OCI-LY1 (cell line): Measurements from ENCODE around the gene H6PD.

Experiments
- H2AFZ ChIP-seq: fragments of 200-600 bp; sonication (generic), shearing (Covaris generic); 2 replicates; pipeline ENCODE4 v1.6.0; 2014; ENCODE audit warnings: antibody characterized with exemption, mild to moderate bottlenecking, low read length
- H3F3A ChIP-seq: fragments of 200-600 bp; sonication (generic), shearing (Covaris generic); 2 replicates; pipeline ENCODE4 v1.6.0; 2014; ENCODE audit warnings: mild to moderate bottlenecking, antibody characterized with exemption, low read length, moderate library complexity; ENCODE audit not compliant: insufficient read depth
- H3K27ac ChIP-seq: fragments of 200-600 bp; sonication (generic); 2 replicates; pipeline ENCODE4 v1.5.1; 2014; ENCODE audit warnings: low read length, mixed run types, mild to moderate bottlenecking, low read depth; ENCODE audit not compliant: poor library complexity, severe bottlenecking
- H3K27me3 ChIP-seq: fragments of 200-600 bp; sonication (generic); 2 replicates; pipeline ENCODE4 v1.6.0; 2014; ENCODE audit warnings: antibody characterized with exemption, mild to moderate bottlenecking, low read length, moderate library complexity; ENCODE audit not compliant: insufficient read depth
- H3K36me3 ChIP-seq: fragments of 200-600 bp; sonication (generic); 2 replicates; pipeline ENCODE4 v1.6.1; 2014; ENCODE audit warnings: mild to moderate bottlenecking, antibody characterized with exemption, low read length, moderate library complexity, mixed read lengths; ENCODE audit not compliant: insufficient read depth
- H3K4me1 ChIP-seq: fragments of 200-600 bp; sonication (generic); 2 replicates; pipeline ENCODE4 v1.5.1; 2014; ENCODE audit warnings: mild to moderate bottlenecking, low read length, moderate library complexity; ENCODE audit not compliant: insufficient read depth, severe bottlenecking
- H3K4me2 ChIP-seq: fragments of 200-600 bp; sonication (generic), shearing (Covaris generic); 2 replicates; pipeline ENCODE4 v1.6.1; 2014; ENCODE audit warnings: low read length
- H3K4me3 ChIP-seq: fragments of 200-600 bp; sonication (generic); 2 replicates; pipeline ENCODE4 v1.5.1; 2014; ENCODE audit warnings: low read length, low read depth, mild to moderate bottlenecking, mixed read lengths; ENCODE audit not compliant: poor library complexity, severe bottlenecking
- H3K79me2 ChIP-seq: fragments of 200-600 bp; shearing (Covaris generic); 2 replicates; pipeline ENCODE4 v1.6.1; 2016; ENCODE audit warnings: mixed run types, low read length, mixed read lengths; ENCODE audit not compliant: insufficient read depth
- H3K9ac ChIP-seq: fragments of 200-600 bp; sonication (generic), shearing (Covaris generic); 2 replicates; pipeline ENCODE4 v1.6.1; 2014; ENCODE audit warnings: mild to moderate bottlenecking, low read length, mixed read lengths
- H3K9me2 ChIP-seq: fragments of 200-600 bp; sonication (generic), shearing (Covaris generic); 2 replicates; pipeline ENCODE4 v1.6.1; 2014; ENCODE audit warnings: low read depth, mild to moderate bottlenecking, low read length, mixed read lengths
- H3K9me3 ChIP-seq: fragments of 200-600 bp; shearing (Covaris generic); 2 replicates; pipeline ENCODE4 v1.6.1; 2014; ENCODE audit warnings: low read length, mixed read lengths
- H4K20me1 ChIP-seq: fragments of 200-600 bp; sonication (generic), shearing (Covaris generic); 2 replicates; pipeline ENCODE4 v1.6.0; 2016; ENCODE audit warnings: mild to moderate bottlenecking, low read length; ENCODE audit not compliant: insufficient read depth
- EZH2 ChIP-seq: fragments of 200-600 bp; sonication (generic), shearing (Covaris generic); IDR thresholded peaks from 2 replicates; pipeline ENCODE4 v1.8.0; 2017; ENCODE audit warnings: borderline replicate concordance, mixed run types, mild to moderate bottlenecking, antibody characterized with exemption, low read length, moderate library complexity, mixed read lengths
- TF ChIP-seq, protein P1 (sequence below): fragments of 200-600 bp; sonication (generic), shearing (Covaris generic); IDR thresholded peaks from 2 replicates; pipeline ENCODE4 v1.5.1; 2017; ENCODE audit warnings: mild to moderate bottlenecking, antibody characterized with exemption, low read length, moderate library complexity, mixed read lengths

Gene H6PD

DNA sequence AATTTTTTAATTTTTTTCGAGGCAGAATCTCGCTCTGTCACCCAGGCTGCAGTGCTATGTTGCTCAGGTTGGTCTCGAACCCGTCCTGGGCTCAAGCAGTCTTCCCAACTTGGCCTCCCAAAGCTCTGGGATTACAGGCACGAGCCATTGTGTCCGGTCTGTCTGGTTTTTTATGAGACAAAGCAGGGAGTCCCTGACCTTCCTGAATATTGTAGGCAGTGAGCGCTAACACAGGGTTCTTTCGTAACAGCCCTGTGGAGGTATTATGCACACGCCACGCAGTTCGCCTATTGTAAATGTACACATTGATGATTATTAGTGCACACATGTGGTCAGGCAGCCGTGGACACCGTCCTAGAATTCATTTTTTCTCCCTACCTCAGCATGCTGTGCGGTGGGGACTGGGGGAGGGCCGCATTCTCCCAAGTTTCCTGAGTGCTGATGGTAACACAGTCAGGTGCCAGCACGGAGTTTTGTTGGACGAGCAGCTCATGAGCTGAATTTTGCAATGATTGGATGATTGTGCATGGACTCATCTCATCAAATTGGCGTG is 77.7 kb downstream of the H6PD start:
- Histone ChIP-seq H2AFZ (no peak overlapping the region), H3K9me2 (no peaks in the 10 kb centered on the region), H3K27me3 (no peaks in the 10 kb centered on the region; the same call in 1 of the 2 replicates), H3K4me3 (no peak overlapping the region), H3K9me3 (no peaks in the 10 kb centered on the region), H3K79me2 (0 out of 2 replicates have a peak, but pooled peaks cover 3% of the 10 kb centered on the region), H3K36me3 (no peaks in the 10 kb centered on the region), H3K4me2 (no peak overlapping the region), H4K20me1 (no peaks in the 10 kb centered on the region), H3K4me1 (peaks cover 40% of the 10 kb centered on the region), H3K9ac (no peak overlapping the region), H3K27ac (no peak overlapping the region), H3F3A (no peaks in the 10 kb centered on the region)
- no peak for TF ChIP-seq EZH2
- TF ChIP-seq, protein P1, sequence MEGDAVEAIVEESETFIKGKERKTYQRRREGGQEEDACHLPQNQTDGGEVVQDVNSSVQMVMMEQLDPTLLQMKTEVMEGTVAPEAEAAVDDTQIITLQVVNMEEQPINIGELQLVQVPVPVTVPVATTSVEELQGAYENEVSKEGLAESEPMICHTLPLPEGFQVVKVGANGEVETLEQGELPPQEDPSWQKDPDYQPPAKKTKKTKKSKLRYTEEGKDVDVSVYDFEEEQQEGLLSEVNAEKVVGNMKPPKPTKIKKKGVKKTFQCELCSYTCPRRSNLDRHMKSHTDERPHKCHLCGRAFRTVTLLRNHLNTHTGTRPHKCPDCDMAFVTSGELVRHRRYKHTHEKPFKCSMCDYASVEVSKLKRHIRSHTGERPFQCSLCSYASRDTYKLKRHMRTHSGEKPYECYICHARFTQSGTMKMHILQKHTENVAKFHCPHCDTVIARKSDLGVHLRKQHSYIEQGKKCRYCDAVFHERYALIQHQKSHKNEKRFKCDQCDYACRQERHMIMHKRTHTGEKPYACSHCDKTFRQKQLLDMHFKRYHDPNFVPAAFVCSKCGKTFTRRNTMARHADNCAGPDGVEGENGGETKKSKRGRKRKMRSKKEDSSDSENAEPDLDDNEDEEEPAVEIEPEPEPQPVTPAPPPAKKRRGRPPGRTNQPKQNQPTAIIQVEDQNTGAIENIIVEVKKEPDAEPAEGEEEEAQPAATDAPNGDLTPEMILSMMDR = no peak

DNA sequence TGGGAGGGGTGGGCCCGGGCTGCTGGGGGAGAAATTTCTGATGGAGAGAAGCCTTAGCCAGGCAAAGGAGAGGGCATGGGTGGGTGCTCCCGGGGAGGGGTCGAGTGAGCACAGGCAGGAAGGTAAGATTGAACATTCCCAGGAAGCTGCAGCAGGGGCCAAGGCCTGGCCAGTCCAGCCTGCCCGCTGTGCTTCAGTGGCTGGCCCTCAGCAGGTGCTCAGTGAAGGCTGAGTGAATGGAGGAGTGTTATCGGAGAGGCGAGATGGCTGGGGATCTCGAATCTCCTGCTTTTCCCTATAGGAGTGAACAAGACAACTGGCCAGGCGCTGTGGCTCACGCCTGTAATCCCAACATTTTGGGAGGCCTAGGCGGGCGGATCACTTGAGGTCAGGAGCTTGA is 79.0 kb downstream of the H6PD start:
- H3K27me3 ChIP-seq = no peaks in the 10 kb centered on the region
- H3K9me3 ChIP-seq = no peaks in the 10 kb centered on the region
- peaks cover 39% of the 10 kb centered on the region for H3K4me1 ChIP-seq
- H3K9ac ChIP-seq = no peak overlapping the region
- no peaks in the 10 kb centered on the region for H3K36me3 ChIP-seq
- no peaks in the 10 kb centered on the region for H3F3A ChIP-seq
- H3K4me3 ChIP-seq = no peak overlapping the region
- no peak overlapping the region for H3K27ac ChIP-seq
- H3K4me2 ChIP-seq = no peak overlapping the region
- 0 out of 2 replicates have a peak, but pooled peaks cover 3% of the 10 kb centered on the region for H3K79me2 ChIP-seq
- H3K9me2 ChIP-seq = no peaks in the 10 kb centered on the region
- H4K20me1 ChIP-seq = no peaks in the 10 kb centered on the region
- TF ChIP-seq, protein P1 = no peak
- TF ChIP-seq EZH2 = no peak
- no peak overlapping the region for H2AFZ ChIP-seq

GRCh38 chr1:9314111-9314510 is 79.5 kb downstream of the H6PD start:
- no peak overlapping the region for H3K4me3 ChIP-seq
- no peaks in the 10 kb centered on the region for H3K9me2 ChIP-seq
- H3K79me2 ChIP-seq = 0 out of 2 replicates have a peak, but pooled peaks cover 3% of the 10 kb centered on the region
- no peak overlapping the region for H2AFZ ChIP-seq
- no peaks in the 10 kb centered on the region for H3K27me3 ChIP-seq
- no peaks in the 10 kb centered on the region for H4K20me1 ChIP-seq
- no peak overlapping the region for H3K4me2 ChIP-seq
- TF ChIP-seq EZH2 = no peak
- TF ChIP-seq, protein P1 = no peak
- no peaks in the 10 kb centered on the region for H3K36me3 ChIP-seq
- no peaks in the 10 kb centered on the region for H3K9me3 ChIP-seq
- no peak overlapping the region for H3K9ac ChIP-seq
- no peak overlapping the region for H3K27ac ChIP-seq
- peaks cover 37% of the 10 kb centered on the region for H3K4me1 ChIP-seq
- no peaks in the 10 kb centered on the region for H3F3A ChIP-seq
